ENCODE results near the gene DGKA.

The DGKA gene

DNA sequence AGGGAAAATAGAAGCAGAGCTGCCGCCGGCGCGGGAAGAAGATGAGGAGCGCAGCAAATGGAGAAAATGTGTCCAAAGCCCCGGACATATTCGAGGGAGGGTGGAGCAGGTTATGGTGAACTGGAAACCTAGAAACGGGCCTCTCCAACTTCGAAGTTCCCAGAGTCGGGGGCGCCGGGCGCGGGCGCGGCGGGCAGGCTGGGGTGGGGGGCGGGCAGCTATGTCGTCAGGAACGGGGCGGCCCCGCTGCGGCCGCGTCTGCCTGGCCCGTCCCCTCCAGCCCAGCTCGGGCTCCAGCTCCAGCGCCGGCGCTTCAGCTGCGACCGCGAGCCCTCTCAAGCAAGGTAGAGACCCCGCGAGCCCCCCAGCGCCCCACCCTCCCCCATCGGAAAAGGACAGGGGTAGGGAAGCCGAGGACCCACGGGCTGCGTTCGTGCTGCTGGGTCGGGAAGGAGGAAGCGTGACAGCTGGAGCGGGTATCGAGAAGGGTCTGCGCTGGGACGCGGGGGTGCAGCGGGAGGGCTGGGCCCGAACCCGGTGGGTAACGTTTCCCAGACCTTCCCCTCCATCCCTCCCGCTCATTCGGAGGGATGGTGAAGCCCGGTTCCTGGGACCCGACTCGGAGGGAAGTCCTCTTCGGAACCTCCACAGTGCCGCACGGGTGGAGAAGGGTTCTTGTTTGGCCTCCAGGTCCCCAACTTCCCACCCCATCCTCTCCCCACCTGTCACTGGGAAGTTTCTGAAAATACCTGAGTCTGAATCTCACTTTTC is 1.0 kb downstream of the DGKA start:
- no peak for DNase-seq

DNA sequence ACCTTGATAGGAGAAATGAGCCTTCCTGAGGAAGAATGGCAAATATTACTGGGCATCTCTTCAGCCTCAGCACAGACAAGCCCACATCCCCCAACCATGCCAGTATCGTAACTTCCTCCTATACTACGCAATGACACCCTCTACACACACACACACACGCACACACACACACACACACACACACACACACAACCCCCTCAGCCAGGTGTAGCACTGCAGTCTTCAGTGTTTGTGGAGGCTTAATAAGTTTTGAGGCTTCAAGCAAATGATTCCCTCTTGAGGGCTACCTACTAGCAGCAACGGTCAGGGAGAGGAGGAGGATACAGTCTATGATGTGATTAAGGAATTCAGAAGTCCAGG is 1.6 kb downstream of the DGKA start:
- peak; percentile 64 for DNase-seq

DNA sequence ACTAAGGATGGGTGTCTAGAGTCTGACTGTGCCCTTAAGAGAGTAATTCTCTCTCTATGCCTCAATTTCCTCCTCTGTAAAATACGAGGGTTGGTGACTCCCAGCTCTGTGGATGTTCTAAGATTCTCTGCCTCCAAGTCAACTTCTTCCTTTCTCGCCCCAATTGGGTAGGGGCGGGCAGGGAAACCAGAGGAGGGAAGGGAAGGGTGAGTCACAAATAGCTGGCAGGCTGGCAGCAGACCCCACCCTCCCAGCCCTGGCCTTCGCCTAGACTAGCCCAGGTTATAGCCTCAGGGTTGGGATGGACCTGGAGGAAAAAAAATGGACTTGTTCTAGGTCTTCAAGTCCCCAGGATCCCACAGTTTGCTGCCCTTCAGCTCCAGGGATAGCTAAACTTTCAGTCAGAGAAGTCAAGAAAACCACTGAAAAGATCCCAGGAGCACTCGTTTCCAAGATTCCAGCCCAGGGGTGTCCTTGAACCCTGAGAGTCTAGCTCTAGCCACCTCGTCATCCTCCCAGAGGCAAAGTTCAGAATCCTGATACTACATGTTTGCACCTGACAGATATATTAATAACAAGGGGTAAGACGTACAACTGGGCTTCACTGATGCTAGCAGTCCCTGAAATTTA is 2.3 kb downstream of the DGKA start:
- DNase-seq, result no peak

DNA sequence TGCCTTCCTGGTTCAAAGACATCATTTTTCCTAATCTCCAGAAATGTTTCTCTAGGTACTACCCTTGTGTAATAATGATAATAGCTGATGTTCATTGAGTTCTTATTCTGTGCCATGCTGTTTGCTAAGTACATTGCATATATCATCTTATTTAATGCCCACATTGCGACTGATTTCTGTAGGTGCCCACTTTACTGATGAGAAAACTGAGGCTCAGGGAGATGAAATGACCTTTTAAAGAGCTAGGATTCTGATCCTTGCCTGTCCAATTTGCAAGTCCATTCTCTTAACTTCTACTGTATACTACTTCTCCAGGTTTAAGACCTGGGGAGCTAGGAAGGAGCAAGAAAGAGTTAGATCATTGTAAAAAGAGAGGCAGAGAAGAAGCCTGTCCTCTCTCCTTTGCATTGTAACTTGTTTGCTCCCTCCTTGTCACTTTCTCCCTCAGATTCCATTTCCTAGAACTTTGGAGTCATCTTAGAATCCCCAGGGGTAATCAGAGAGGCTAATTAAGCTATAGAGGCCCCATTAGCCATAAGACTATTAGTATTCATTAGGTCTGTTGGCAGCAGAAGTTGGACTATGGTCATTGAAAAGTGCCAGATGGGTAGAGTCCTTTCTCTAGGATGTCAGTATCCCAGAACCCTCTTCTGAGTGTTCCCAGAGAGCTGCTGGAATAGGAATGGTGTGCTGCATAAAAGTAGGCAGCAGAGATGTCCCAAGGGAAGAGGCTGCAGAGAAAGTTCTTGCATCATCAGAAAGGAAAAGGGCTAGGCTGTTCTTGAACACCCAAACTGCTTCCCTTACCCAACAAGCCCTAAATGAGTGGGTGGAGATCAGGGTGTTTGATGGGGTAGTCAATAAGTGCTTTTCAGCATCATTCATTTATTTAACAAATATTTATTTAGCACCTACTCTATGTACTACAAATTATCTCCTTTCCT is 3.1 kb downstream of the DGKA start:
- no peak for DNase-seq

DNA sequence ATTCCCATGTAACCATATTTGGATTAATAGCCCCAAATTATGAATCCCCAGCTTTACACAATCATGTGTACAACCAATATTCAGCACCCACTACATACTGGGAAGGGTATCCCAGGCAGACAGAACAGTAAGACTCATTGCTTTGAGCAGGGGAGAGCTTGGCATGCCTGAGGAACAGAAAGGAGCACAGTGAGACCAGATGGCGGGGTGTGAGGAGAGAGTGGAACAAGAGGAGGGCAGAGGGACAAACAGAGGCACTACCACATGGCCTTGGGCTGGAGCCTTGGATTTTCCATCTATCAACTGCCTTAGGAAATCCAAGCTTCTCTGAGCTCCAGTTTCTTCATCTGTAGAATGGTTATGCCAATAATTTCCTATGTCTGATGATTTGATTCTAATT is 3.8 kb downstream of the DGKA start:
- no peak for DNase-seq

DNA sequence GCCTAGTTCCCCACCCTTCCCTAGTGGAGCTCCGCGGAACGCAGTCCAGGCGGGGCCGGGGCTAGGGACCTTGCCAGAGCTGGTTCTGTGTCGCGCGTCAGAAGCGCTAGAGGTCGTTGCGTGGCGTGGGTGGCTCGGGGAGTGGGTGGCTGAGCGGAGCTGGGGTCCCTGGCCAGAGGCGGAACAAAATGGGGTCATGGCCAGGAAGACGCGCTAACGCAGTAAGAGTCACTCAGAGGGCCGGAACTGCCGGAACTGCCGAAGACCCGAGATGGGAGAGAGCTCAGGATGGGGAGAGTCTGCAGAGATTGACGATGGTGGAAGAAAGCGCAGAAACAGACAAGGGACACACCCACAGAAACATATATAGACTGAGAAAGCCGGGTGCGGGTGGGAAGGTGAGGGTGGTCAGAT is 4.8 kb downstream of the DGKA start:
- no peak for DNase-seq

DNA sequence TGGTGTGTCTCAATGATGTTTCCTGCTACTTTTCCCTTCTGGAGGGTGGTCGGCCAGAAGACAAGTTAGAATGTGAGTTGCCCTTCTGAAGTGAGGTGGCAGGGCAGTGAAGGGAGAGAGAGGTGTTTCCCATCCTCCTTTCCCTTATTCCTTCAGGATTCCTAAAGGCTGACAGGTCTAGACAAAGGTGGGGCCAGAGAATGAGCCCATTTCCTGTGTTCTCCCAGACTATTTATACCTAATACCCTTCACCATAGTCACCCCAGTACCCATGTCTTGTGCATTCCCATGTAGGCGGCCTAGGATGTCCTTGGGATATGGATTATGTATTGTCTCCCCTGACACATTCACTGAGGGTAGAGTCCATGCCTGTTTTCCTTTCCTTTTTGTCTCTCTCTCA is 7.0 kb downstream of the DGKA start:
- no peak for DNase-seq

DNA sequence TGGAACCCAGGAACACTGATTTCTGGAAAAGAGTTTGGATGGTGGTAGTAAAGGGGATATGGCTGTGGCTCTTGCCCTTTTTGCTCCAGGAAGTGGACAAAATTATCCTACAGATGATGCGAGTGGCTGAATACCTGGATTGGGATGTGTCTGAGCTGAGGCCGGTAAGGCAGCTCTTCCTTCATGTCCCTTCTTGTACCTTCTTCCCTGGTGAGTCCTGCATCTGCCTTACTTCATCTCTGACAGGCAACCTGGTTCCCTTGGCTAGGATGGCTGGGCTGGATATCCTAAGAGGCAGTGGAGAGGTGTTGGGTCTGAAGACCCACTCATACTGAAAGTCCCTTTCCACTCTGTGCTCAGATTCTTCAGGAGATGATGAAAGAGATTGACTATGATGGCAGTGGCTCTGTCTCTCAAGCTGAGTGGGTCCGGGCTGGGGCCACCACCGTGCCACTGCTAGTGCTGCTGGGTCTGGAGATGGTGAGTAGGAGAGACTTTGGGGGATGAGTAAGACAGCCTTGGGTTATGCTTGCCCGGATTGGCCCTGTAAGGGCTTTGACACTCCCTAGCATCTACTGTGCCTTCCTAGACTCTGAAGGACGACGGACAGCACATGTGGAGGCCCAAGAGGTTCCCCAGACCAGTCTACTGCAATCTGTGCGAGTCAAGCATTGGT is 8.0 kb downstream of the DGKA start:
- peak; percentile 46 for DNase-seq

DNA sequence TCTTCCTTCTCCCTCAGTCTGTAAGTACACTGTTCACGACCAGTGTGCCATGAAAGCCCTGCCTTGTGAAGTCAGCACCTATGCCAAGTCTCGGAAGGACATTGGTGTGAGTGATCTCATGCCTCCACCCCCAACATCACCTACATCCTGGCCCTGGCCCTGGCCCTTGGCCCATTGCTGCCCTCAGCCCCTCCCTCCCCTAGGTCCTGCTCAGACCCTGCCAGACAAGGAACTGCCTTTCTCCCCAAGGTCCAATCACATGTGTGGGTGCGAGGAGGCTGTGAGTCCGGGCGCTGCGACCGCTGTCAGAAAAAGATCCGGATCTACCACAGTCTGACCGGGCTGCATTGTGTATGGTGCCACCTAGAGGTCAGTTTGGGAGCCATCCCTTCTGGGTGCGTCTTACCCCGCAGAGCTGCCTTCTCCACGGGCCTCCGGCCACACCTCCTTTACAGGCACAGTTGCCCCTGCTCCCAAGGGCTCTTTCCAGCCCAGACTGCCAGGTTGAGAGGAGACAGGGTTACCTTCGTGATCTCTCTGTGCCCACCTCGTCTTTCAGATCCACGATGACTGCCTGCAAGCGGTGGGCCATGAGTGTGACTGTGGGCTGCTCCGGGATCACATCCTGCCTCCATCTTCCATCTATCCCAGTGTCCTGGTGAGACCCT is 9.2 kb downstream of the DGKA start:
- DNase-seq, result peak; percentile 92

DNA sequence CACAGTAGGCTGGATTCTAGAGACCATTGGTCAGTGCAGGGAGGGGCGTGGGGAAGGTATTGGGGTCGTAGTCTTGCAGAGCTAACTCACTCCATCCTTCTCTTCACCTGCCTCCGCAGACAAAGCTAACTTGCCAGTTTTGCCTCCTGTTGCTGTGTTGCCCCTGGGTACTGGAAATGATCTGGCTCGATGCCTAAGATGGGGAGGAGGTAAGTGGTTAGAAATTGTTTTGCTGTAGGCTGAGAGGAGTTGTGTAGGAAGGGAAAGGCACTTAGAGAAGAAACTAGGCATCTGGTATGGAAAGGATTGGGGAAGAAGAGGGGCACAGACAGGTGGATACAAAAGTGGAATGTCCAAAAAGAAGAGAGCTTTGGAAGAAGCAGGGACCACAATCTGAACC is 11.1 kb downstream of the DGKA start:
- no peak for DNase-seq

DNA sequence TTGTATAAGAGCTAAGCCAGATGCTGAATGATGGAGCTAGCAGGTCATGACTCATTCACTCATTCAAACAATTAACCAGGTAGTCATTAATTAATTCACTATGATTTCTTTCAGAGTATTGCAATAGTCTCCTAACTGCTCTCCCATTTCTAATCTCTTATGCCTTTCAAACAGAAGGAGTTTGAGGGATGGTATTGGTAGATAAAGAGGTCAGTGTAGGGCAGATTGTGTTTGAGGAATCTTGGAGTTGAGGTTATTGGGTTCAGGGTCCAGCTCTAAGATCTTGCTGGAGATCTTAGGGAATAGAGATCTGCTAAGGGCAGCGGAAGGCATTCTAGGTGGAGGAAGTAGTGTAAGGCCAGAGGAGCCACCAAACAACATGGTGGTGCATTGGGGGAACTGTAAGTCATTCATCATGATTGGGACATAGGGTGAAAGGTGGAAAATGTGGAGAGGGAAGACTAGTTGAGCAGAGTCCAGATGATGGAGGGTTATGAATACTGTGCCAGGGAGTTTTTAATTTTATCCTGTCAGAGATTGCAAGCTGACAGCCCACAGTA is 11.7 kb downstream of the DGKA start:
- DNase-seq, result no peak

DNA sequence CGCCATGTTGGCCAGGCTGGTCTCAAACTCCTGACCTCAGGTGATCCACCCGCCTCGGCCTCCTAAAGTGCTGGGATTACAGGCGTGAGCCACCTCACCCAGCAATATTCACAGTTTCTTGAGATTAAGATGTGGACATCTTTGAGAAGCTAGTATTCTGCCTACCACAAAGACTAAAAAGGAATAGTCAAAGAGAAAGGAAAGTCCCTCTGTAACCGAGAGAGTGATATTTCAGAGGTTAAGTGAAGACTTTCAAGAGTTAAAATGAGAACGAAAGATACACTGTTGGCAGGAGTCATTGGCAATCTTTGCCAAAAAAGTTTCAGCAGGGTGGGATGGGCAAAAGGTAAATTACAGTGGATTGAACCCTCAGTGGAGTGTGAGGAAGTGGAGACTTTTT is 15.6 kb downstream of the DGKA start:
- no peak for DNase-seq

DNA sequence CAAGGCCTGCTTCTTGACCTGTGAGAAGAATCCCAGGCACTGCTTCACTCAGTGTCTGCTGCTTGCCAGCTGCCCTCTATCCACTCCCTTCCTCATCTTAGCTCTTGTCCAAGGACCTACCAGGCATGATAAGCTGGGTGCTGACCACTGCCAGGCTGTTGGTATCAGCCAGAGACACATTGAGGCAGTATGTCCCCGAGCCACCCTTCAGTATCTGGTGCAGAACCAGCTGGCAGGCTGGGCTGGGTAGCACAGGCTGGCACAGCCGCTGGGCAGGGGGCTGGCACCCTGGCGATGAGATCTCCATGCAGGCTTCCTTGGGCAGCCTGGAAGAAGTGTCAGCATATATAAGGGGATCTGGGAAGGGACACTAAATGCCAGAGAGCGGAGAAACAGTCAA is 24.4 kb downstream of the DGKA start:
- no peak for DNase-seq

DNA sequence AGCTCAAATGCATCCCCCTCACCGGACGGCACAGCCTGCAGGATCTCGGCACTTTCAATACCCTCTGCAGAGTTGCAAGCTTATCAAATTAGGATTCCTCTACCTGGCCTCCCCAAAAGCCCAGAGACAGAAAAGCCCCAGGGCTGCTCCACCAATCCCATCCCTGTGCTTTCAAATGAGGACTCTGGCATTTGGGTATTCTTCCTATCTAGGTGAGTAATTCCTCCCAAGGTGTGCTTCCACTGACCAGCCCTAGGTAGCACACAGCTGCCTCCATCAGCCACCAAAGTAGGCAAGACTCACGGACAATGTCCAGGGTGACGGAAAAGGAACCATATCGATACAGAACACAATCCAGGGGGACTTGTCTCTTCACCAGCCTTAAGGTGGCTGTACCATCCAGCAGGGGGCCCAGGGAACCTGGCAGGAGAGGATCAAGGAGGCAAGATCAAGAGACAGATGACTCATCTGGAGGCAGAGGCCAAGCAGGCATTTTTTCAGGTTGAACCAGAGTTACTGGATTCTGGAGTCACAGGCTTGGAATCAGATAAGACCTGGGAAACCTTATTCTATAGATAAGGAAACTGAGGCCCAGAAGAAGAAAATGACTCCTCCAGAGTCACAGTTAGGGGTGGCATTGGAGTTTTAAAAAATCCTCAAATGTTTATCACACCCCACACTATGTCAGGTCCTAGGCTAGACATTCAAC is 25.0 kb downstream of the DGKA start:
- DNase-seq, result peak; percentile 47

DNA sequence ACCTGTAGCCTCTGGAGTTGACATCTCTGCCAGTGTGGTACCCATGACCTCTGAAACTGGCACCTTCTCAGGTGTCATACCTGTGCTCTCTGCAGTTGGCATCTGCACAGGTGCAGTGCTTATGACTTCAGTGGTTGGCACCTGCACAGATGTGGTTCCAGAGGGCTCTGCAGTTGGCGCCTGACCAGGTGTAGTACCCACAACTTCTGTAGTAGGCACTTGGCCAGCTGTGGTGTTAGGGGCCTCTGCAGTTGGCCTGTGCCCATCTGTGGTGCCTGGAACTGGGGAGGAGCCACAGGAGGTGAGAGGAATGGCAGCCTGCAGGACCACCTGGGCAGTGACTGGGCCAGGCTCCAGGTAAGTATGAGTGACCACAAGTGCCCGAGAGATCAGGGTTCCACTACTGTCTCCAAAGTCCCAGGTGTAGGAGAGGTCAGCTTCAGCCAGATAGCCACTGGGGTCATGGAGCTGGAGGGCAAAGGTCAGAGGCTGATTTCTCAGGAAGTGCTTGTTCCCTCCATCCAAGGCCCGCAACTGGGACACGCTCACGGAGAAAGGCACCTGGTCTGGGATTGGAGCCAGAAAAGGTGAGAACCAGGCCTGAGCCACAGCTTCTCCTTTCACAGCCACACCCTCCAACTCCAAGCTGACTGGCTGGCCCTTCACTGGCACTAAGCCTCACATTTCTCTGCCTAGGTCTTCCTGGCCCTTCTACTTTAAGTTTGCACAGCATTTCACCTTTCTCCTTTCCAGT is 26.3 kb downstream of the DGKA start:
- DNase-seq, result no peak

DNA sequence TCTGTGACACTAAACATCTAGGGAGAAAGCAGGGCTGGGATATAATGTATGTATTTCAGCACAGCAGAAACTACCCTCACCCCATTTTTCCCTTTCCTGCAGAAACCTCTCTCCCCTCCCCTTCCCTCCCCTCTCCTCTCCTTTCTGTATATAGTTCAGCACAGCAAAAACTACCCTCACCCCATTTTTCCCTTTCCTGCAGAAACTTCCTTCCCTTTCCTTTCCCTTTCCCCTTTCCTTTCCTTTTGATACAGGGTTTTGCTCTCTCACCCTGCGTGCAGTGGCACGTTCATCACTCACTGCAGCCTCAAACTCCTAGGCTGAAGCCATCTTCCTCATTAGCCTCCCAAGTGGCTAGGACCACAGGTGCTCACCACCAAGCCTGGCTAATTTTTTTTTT is 32.8 kb downstream of the DGKA start:
- no peak for DNase-seq

DNA sequence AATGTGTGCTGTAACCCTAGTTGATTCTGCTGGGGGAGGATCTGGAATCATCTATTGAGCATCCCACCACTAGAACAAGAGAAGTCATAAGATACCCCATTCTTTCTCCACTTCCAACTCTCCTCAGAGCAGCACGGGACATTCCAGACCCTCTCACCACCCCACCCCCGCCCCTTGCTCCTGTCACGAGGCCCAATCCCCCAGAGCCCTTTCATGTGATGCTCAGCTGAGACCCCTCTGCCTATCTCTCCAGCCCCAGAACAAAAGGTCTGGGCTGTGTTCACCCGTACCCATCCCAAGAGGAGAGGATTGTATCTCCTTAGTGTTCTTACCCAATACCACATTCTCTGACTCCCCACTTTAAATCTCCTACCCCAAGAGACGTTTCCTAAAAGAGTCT is 34.3 kb downstream of the DGKA start:
- DNase-seq, result no peak

DNA sequence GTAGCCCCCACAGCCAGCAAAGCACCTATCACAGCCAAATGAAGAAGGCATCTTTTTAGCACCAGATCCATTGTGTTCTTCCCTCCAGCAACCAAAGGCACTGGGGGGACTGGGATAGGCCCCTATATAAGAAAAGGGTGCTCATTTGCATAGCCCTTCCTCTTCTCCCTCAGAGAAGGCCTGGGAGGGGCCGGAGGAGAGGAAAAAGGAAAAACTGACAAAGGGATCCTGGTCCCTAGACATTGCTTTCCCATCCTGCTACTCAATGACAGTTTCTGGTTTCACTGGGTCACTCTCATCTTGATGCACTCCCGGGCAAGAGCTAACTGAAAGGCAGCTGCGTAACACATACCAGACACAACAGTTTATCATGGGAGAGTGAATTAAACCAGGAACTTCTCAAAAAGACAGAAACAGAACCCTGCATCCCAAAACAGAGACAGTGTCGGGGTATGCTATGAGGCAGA is 35.0 kb downstream of the DGKA start, which contains the start of gene PMEL:
Gene PMEL (minus strand): TSS at position 102 of the 467 bp plus-strand sequence. CDS start 31 bp downstream, at position 71.
- no peak for DNase-seq

DNA sequence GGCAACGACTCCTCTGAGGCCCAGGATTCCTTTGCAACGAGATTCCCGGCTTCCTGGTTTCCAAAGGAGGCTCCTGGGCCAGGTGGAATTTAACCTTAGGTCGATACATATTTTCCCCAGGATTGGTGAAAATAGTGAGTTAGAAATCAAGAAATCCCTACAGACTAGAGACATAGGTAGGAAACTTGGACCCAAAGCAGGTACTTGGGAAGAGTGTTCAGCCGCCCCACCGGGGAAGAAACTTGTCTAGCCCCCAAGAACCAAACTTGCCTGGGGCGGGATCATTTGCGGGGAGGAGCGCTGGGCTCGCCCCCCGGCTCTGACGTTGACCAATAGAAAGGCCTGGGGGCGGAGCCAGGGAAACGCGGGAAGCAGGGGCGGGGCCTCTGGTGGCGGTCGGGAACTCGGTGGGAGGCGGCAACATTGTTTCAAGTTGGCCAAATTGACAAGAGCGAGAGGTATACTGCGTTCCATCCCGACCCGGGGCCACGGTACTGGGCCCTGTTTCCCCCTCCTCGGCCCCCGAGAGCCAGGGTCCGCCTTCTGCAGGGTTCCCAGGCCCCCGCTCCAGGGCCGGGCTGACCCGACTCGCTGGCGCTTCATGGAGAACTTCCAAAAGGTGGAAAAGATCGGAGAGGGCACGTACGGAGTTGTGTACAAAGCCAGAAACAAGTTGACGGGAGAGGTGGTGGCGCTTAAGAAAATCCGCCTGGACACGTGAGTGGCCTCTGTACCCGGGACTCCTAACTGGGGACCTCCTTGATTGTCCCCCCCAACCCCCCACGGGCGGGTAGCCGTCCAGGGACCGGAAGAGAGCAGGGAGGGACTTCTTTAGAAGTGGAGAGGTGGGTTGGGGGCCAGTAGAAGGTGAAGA is 35.7 kb downstream of the DGKA start, which contains the start of gene CDK2:
Gene CDK2 (plus strand): TSS at position 423 of the 874 bp plus-strand sequence. CDS start 179 bp downstream, at position 602.
- peak; percentile 94 for DNase-seq

Measured in activated CD4-positive, alpha-beta T cell treated with anti-CD3 and anti-CD28 coated beads, Interleukin-2, Interleukin-6, amounts not matched to agents 100 ng/mL and 50 ng/mL, durations not matched to agents 16 hours and 8 hours (primary cell).